Measurements from ENCODE around the gene SEL1L.
"Not testable (repeated sequence)": the region's sequence is repeated elsewhere in the genome, so short reads cannot be mapped to it uniquely, and the experiment has no call there.

The SEL1L gene

GRCh38 chr14:81474148-81474492 lies 59.5 kb downstream of the SEL1L start:
- no peak for DNase-seq (ENCODE audit: low spot score)

- DNase-seq (ENCODE audit: low spot score): no peak
Measured at GRCh38 chr14:81473456-81474147, 60.1 kb downstream of the SEL1L start.

GRCh38 chr14:81472096-81472800 lies 61.4 kb downstream of the SEL1L start:
- no peak for DNase-seq (ENCODE audit: low spot score)

GRCh38 chr14:81471062-81471461 lies 62.6 kb downstream of the SEL1L start:
- DNase-seq (ENCODE audit: low spot score): no peak

GRCh38 chr14:81470557-81470826 lies 63.2 kb downstream of the SEL1L start:
- DNase-seq (ENCODE audit: low spot score): not testable (repeated sequence)

GRCh38 chr14:81466854-81467253 lies 66.8 kb downstream of the SEL1L start:
- no peak for DNase-seq (ENCODE audit: low spot score)

GRCh38 chr14:81465507-81466228 lies 68.0 kb downstream of the SEL1L start:
- no peak for DNase-seq (ENCODE audit: low spot score)

GRCh38 chr14:81465003-81465392 lies 68.7 kb downstream of the SEL1L start:
- DNase-seq (ENCODE audit: low spot score): not testable (repeated sequence)

GRCh38 chr14:81464253-81465002 lies 69.2 kb downstream of the SEL1L start:
- DNase-seq (ENCODE audit: low spot score): peak; percentile 69

GRCh38 chr14:81462356-81462755 lies 71.3 kb downstream of the SEL1L start:
- not testable (repeated sequence) for DNase-seq (ENCODE audit: low spot score)

GRCh38 chr14:81459912-81460311 lies 73.7 kb downstream of the SEL1L start:
- DNase-seq (ENCODE audit: low spot score): no peak

GRCh38 chr14:81458352-81458751 lies 75.3 kb downstream of the SEL1L start:
- DNase-seq (ENCODE audit: low spot score): no peak

GRCh38 chr14:81455390-81455789 lies 78.3 kb downstream of the SEL1L start:
- DNase-seq (ENCODE audit: low spot score): no peak

GRCh38 chr14:81454572-81455218 lies 79.0 kb downstream of the SEL1L start:
- no peak for DNase-seq (ENCODE audit: low spot score)

- peak; percentile 81 for DNase-seq (ENCODE audit: low spot score)
Measured at GRCh38 chr14:81453166-81453766, 80.4 kb downstream of the SEL1L start.

GRCh38 chr14:81452341-81453133 lies 81.1 kb downstream of the SEL1L start:
- no peak for DNase-seq (ENCODE audit: low spot score)

- DNase-seq (ENCODE audit: low spot score): no peak
Measured at GRCh38 chr14:81450976-81451375, 82.7 kb downstream of the SEL1L start.

- DNase-seq (ENCODE audit: low spot score): no peak
Measured at GRCh38 chr14:81450100-81450531, 83.5 kb downstream of the SEL1L start.

- no peak for DNase-seq (ENCODE audit: low spot score)
Measured at GRCh38 chr14:81449576-81449975, 84.1 kb downstream of the SEL1L start.

- peak; percentile 24 for DNase-seq (ENCODE audit: low spot score)
Measured at GRCh38 chr14:81449114-81449513, 84.5 kb downstream of the SEL1L start.
